Activated T-cell treated with anti-CD3 and anti-CD28 coated beads, Interleukin-2, amount 50 U/mL, for 24 hours (primary cell): ENCODE data around the gene HGS.
A peak's percentile ranks its signal among the peaks of the same experiment; 100 is the strongest.

Experiments used
- DNase-seq: peaks from one replicate; pipeline ENCODE4 v3.0.0-alpha.2; 2020
- H3K27ac Mint-ChIP-seq: 2 replicates; pipeline ENCODE4 v1.8.0; 2020; ENCODE audit warnings: mild to moderate bottlenecking, mixed read lengths
- H3K27me3 Mint-ChIP-seq: 2 replicates; pipeline ENCODE4 v1.8.0; 2020; ENCODE audit warnings: mixed read lengths
- H3K36me3 Mint-ChIP-seq: 2 replicates; pipeline ENCODE4 v1.8.0; 2020; ENCODE audit warnings: low read depth, mixed read lengths
- H3K4me1 Mint-ChIP-seq: 2 replicates; pipeline ENCODE4 v1.8.0; 2020; ENCODE audit warnings: low read depth, mixed read lengths
- H3K4me3 Mint-ChIP-seq: 2 replicates; pipeline ENCODE4 v1.8.0; 2020; ENCODE audit warnings: mild to moderate bottlenecking, moderate library complexity, mixed read lengths
- H3K9me3 Mint-ChIP-seq: 2 replicates; pipeline ENCODE4 v1.8.0; 2020; ENCODE audit warnings: mixed read lengths

The HGS gene

GRCh38 chr17:81713004-81713555, 29.3 kb downstream of the HGS start:
- peak overlapping the region; percentile 92 for H3K4me3 Mint-ChIP-seq
- DNase-seq = no peak
- H3K27me3 Mint-ChIP-seq = no peaks in the 10 kb centered on the region
- H3K36me3 Mint-ChIP-seq = peaks cover 36% of the 10 kb centered on the region
- H3K4me1 Mint-ChIP-seq = peaks cover 34% of the 10 kb centered on the region
- H3K27ac Mint-ChIP-seq = peak overlapping the region; percentile 88
- no peaks in the 10 kb centered on the region for H3K9me3 Mint-ChIP-seq

GRCh38 chr17:81713556-81714411, 30.0 kb downstream of the HGS start:
- Mint-ChIP-seq H3K9me3 (no peaks in the 10 kb centered on the region), H3K4me1 (peaks cover 34% of the 10 kb centered on the region), H3K4me3 (peak overlapping the region; percentile 92), H3K27ac (no peak overlapping the region), H3K27me3 (no peaks in the 10 kb centered on the region), H3K36me3 (peaks cover 34% of the 10 kb centered on the region)
- DNase-seq = no peak

GRCh38 chr17:81714412-81715106, 30.7 kb downstream of the HGS start:
- Mint-ChIP-seq H3K9me3 (no peaks in the 10 kb centered on the region), H3K27ac (no peak overlapping the region), H3K4me1 (peaks cover 32% of the 10 kb centered on the region), H3K27me3 (no peaks in the 10 kb centered on the region), H3K4me3 (peak overlapping the region; percentile 92), H3K36me3 (peaks cover 38% of the 10 kb centered on the region)
- DNase-seq = no peak

DNA sequence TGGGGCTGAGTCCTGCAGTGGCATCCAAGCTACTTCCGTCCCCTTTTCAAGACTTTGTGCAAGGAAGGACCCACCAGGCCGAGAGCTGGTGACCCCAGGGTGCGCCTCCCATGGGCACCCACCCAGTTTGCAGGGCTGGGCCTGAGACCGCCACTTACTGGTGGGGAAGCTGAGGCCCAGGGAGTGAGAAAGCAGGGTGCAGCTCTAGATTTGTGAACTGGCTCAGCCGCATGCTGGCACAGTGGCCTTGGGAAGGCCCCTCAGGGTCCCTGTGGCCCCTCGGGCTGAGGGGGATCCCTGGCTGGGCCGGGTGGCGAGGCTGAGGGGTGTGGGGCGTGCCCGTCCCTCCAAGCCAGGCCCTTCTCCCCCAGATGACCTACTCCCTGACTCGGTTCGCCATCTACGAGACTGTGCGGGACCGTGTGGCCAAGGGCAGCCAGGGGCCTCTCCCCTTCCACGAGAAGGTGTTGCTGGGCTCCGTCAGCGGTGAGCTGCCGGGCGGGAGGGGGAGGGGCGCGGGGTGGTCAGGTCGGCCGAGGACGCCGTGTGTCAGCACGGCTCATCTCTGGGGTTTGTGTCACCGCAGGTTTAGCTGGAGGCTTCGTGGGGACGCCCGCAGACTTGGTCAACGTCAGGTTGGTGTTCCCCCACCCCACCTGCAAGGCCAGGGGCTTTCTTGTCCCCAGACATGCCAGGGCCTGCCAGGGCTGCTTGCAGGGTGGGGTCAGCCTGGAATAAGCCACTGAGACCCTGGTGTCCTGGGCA, 31.5 kb downstream of the HGS start:
- H3K27me3 Mint-ChIP-seq = no peaks in the 10 kb centered on the region
- no peak overlapping the region for H3K4me3 Mint-ChIP-seq
- no peak for DNase-seq
- H3K36me3 Mint-ChIP-seq = peaks cover 39% of the 10 kb centered on the region
- H3K9me3 Mint-ChIP-seq = no peaks in the 10 kb centered on the region
- peaks cover 28% of the 10 kb centered on the region for H3K4me1 Mint-ChIP-seq
- H3K27ac Mint-ChIP-seq = no peak overlapping the region

DNA sequence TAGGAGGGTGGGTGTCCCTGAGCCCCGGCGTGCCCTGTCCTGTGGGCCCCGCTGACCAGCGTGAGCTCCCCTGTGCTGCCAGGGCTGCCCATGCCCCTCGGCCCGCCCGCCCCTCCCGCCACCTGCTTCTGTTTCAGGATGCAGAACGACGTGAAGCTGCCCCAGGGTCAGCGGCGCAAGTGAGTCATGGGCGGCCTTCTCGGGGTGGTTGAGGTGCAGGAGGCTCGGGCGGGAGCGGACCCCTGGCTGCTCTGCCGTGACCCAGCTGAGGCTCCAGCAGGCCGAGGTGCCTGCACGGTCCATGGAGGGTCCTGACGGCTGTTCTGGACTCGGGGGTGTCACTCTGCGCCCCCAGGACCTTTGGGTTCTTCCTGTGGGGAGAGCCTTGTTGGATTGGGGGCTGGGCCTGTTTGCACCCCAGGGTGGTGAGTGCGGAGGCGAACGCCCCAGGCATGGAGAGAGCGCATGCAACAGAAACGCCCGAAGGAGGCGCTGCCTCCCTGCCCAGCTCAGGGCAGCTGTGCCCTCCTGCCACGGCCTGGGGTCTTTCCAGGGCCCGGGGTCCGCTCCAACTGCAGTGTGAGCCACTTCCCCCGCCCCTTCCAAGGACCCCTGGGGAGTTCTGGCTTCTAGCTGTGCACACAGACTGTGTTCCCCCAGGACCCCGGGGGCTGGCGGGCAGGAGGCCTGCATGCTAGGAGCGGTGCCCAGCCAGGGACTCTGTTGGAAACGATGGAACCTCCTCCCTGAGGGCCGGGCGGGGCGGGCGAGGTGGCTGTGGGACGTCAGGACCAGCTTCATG, 32.3 kb downstream of the HGS start:
- Mint-ChIP-seq H3K27me3 (no peaks in the 10 kb centered on the region), H3K9me3 (no peaks in the 10 kb centered on the region), H3K27ac (no peak overlapping the region), H3K4me3 (no peak overlapping the region), H3K4me1 (peaks cover 21% of the 10 kb centered on the region), H3K36me3 (peaks cover 43% of the 10 kb centered on the region)
- no peak for DNase-seq

- H3K4me1 Mint-ChIP-seq = peaks cover 15% of the 10 kb centered on the region
- no peaks in the 10 kb centered on the region for H3K27me3 Mint-ChIP-seq
- H3K36me3 Mint-ChIP-seq = peaks cover 44% of the 10 kb centered on the region
- DNase-seq = no peak
- H3K4me3 Mint-ChIP-seq = no peak overlapping the region
- H3K9me3 Mint-ChIP-seq = no peaks in the 10 kb centered on the region
- H3K27ac Mint-ChIP-seq = no peak overlapping the region
Measured at GRCh38 chr17:81716674-81716996, 32.8 kb downstream of the HGS start.

- H3K9me3 Mint-ChIP-seq = no peaks in the 10 kb centered on the region
- no peaks in the 10 kb centered on the region for H3K27me3 Mint-ChIP-seq
- peaks cover 44% of the 10 kb centered on the region for H3K36me3 Mint-ChIP-seq
- H3K27ac Mint-ChIP-seq = no peak overlapping the region
- DNase-seq = no peak
- no peak overlapping the region for H3K4me3 Mint-ChIP-seq
- H3K4me1 Mint-ChIP-seq = peaks cover 14% of the 10 kb centered on the region
Measured at GRCh38 chr17:81717049-81717765, 33.4 kb downstream of the HGS start.

DNA sequence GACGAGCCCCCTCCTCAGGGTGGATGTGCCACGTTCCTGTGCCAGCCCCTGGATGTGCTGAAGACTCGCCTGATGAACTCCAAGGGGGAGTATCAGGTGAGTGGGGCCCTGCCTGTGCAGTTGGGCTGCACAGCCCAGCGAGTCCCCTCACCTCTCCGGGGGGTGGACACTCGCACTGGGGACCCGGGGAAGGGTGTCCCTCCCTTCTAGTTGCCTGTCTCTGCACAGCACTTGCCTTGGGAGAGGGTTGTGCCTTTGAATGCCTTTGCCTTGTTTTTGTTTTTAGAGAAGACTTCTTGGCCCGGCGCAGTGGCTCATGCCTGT, 33.9 kb downstream of the HGS start:
- no peak for DNase-seq
- no peaks in the 10 kb centered on the region for H3K9me3 Mint-ChIP-seq
- H3K36me3 Mint-ChIP-seq = peaks cover 42% of the 10 kb centered on the region
- peaks cover 13% of the 10 kb centered on the region for H3K4me1 Mint-ChIP-seq
- no peaks in the 10 kb centered on the region for H3K27me3 Mint-ChIP-seq
- H3K4me3 Mint-ChIP-seq = no peak overlapping the region
- no peak overlapping the region for H3K27ac Mint-ChIP-seq

GRCh38 chr17:81719410-81720266, 35.8 kb downstream of the HGS start:
- H3K9me3 Mint-ChIP-seq = no peaks in the 10 kb centered on the region
- H3K36me3 Mint-ChIP-seq = peaks cover 34% of the 10 kb centered on the region
- no peaks in the 10 kb centered on the region for H3K4me1 Mint-ChIP-seq
- DNase-seq = no peak
- H3K27me3 Mint-ChIP-seq = peaks cover 11% of the 10 kb centered on the region
- H3K27ac Mint-ChIP-seq = peak overlapping the region; percentile 27
- no peak overlapping the region for H3K4me3 Mint-ChIP-seq

- Mint-ChIP-seq H3K4me3 (no peak overlapping the region), H3K36me3 (peaks cover 29% of the 10 kb centered on the region), H3K27ac (no peak overlapping the region), H3K27me3 (peaks cover 11% of the 10 kb centered on the region), H3K4me1 (no peaks in the 10 kb centered on the region), H3K9me3 (no peaks in the 10 kb centered on the region)
- DNase-seq = no peak
Measured at GRCh38 chr17:81720267-81721071, 36.7 kb downstream of the HGS start.

DNA sequence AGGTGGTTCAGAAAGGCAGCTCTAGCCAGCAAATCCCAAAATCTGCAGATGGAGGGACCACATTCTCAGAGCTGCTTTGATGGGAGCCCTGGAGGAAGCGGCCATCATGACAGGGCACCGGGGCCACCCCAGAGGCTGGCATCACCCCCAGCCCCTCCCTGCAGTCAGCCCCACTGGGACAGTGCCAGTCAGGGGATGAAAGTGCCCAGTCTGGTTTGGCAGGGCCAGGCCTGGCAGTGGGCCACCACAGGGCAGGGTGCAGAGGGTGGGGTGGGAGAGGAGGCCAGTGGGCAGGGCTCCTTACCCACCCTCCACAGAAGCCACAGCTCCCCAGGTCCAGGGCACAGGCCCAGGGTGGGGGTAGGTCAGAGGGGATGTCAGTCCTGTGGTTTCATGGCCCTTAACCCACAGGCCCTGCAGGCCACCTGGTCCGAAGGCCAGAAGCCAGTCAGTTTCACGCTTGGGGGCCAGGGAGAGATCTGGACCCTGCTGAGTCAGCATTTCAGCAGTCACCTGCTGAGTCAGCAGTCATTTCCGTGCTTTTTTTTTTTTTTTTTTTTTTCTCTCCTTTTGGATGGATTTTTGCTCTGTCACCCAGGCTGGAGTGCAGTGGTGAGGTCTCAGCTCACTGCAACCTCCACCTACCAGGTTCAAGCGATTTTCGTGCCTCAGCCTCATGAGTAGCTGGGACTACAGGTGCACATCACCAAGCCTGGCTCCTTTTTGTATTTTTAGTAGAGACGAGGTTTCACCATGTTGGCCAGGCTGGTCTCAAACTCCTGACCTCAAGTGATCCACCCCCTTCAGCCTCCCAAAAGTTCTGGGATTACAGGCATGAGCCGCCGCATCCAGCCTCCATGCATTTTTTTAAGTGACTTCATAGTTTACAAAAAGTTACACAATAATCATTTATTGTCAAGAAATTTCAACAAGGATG, 38.6 kb downstream of the HGS start:
- no peaks in the 10 kb centered on the region for H3K4me1 Mint-ChIP-seq
- no peak overlapping the region for H3K4me3 Mint-ChIP-seq
- H3K36me3 Mint-ChIP-seq = peaks cover 27% of the 10 kb centered on the region
- DNase-seq = no peak
- peaks cover 18% of the 10 kb centered on the region for H3K27me3 Mint-ChIP-seq
- no peak overlapping the region for H3K27ac Mint-ChIP-seq
- H3K9me3 Mint-ChIP-seq = no peaks in the 10 kb centered on the region
